OCI-LY1 (cell line): ENCODE results near the gene KRTCAP3.

Experiments used
- CTCF ChIP-seq: fragments of 200-600 bp; sonication (generic), shearing (Covaris generic); IDR thresholded peaks from 2 replicates; pipeline ENCODE4 v1.5.1; 2017; ENCODE audit warnings: mild to moderate bottlenecking, antibody characterized with exemption, low read length, moderate library complexity, mixed read lengths
- EZH2 ChIP-seq: fragments of 200-600 bp; sonication (generic), shearing (Covaris generic); IDR thresholded peaks from 2 replicates; pipeline ENCODE4 v1.8.0; 2017; ENCODE audit warnings: borderline replicate concordance, mixed run types, mild to moderate bottlenecking, antibody characterized with exemption, low read length, moderate library complexity, mixed read lengths

- TF ChIP-seq CTCF (no peak), EZH2 (no peak)
These were observed 18.9 kb downstream of the KRTCAP3 start for GRCh38 chr2:27461118-27461517.
